GM12878 (cell line): ENCODE data around the gene CAMK2G. TPM values are rescaled to one million over a fixed set of nuclear protein-coding genes. Genes with fewer than 3 reads are reported as not detected.

Experiments used
- ATAC-seq: fragments of 200-7000 bp; cut with Tn5 transposase; 3 replicates; pipeline ENCODE4 v1.9.1; 2020; ENCODE audit warnings: mild to moderate bottlenecking, moderate library complexity
- BruUV-seq: library from RNA; stranded (reverse); fragments of 400-500 nt; replicated peaks from 2 replicates; lab custom pipeline; 2021; lab: Mats Ljungman, UMichigan
- CTCF ChIA-PET: fragments of 300-600 bp; sonication (Branson Sonifier 250); formaldehyde crosslinking; extraction: SDS; loops from one replicate; lab custom pipeline; 2021; ENCODE audit warnings: inconsistent platforms; lab: Yijun Ruan, JAX
- POLR2A ChIA-PET: fragments of 350-600 bp; formaldehyde crosslinking; extraction: SDS; loops from one replicate; lab custom pipeline; 2021; ENCODE audit warnings: inconsistent platforms; lab: Charles Lee
- RAD21 ChIA-PET: fragments of 300-600 bp; sonication (Branson Sonifier 250); formaldehyde crosslinking; loops from one replicate; lab custom pipeline; 2023; ENCODE audit warnings: antibody characterized with exemption; ENCODE audit not compliant: unreplicated experiment; lab: Charles Lee
- SMC1A ChIA-PET: fragments of 300-600 bp; sonication (Branson Sonifier 250); formaldehyde crosslinking; loops from one replicate; lab custom pipeline; 2023; ENCODE audit not compliant: unreplicated experiment, uncharacterized antibody; lab: Charles Lee
- DNase-seq: peaks from one replicate; pipeline ENCODE4 v3.0.0-alpha.2; 2011; ENCODE audit warnings: low read depth, low spot score
- FAIRE-seq: peaks from 3 replicates; lab custom pipeline; 2011; peaks lifted over from hg19 to GRCh38; lab: Jason Lieb, UNC
- H2AFZ ChIP-seq: 2 replicates; pipeline ENCODE4 v1.6.0; 2011; ENCODE audit warnings: low read depth, low read length, control low read depth; ENCODE audit not compliant: control insufficient read depth
- H3K27ac ChIP-seq: 2 replicates; pipeline ENCODE4 v1.5.1; 2011; ENCODE audit warnings: control low read depth; ENCODE audit not compliant: control insufficient read depth, insufficient read depth
- H3K27me3 ChIP-seq, 2 experiments: replicated peaks in 1 of 2; 2 replicates each; pipeline versions ENCODE4 v1.6.0 to v1.6.1; 2011; ENCODE audit warnings: low read length in 1 of 2; ENCODE audit not compliant: control insufficient read depth in 2 of 2, insufficient read depth in 2 of 2
- H3K36me3 ChIP-seq, 2 experiments: 2 replicates each; pipeline ENCODE4 v1.5.1; 2011; ENCODE audit warnings: low read length in 1 of 2; ENCODE audit not compliant: control insufficient read depth in 2 of 2, insufficient read depth in 2 of 2
- H3K4me1 ChIP-seq: 2 replicates; pipeline ENCODE4 v1.6.1; 2011; ENCODE audit warnings: mild to moderate bottlenecking, low read length, moderate library complexity, mixed read lengths; ENCODE audit not compliant: control insufficient read depth, insufficient read depth
- H3K4me2 ChIP-seq: 2 replicates; pipeline ENCODE4 v1.6.0; 2011; ENCODE audit warnings: control low read depth; ENCODE audit not compliant: control insufficient read depth, insufficient read depth
- H3K4me3 ChIP-seq: fragments of 200-600 bp; sonication (generic); 2 replicates; pipeline ENCODE4 v1.5.1; 2016
- H3K79me2 ChIP-seq: 2 replicates; pipeline ENCODE4 v1.6.0; 2011; ENCODE audit warnings: low read length; ENCODE audit not compliant: control insufficient read depth, insufficient read depth
- H3K9ac ChIP-seq: 2 replicates; pipeline ENCODE4 v1.8.0; 2011; ENCODE audit warnings: low read length, control low read depth, mixed read lengths; ENCODE audit not compliant: control insufficient read depth, insufficient read depth
- H3K9me3 ChIP-seq: replicated peaks from 3 replicates; pipeline ENCODE4 v1.5.1; 2011; ENCODE audit warnings: mild to moderate bottlenecking, low read length; ENCODE audit not compliant: control insufficient read depth, insufficient read depth
- H4K20me1 ChIP-seq: 2 replicates; pipeline ENCODE4 v1.6.0; 2011; ENCODE audit not compliant: control insufficient read depth, insufficient read depth
- ETV6 ChIP-seq, 2 experiments: fragments of 450-650 bp in 1 of 2; IDR thresholded peaks in 1 of 2; conservative IDR thresholded peaks in 1 of 2; 2 replicates each; pipeline ENCODE4 v1.6.1; 2014; ENCODE audit warnings: antibody characterized with exemption in 1 of 2, borderline replicate concordance in 1 of 2, low read depth in 1 of 2, mild to moderate bottlenecking in 1 of 2, moderate library complexity in 1 of 2
- FOXK2 ChIP-seq: fragments of 450-650 bp; IDR thresholded peaks from 2 replicates; pipeline ENCODE4 v1.6.1; 2017; ENCODE audit warnings: mild to moderate bottlenecking, moderate library complexity
- KDM1A ChIP-seq: fragments of 200-600 bp; sonication (generic); IDR thresholded peaks from 2 replicates; pipeline ENCODE4 v1.6.1; 2016; ENCODE audit warnings: borderline replicate concordance
- MEF2A ChIP-seq: IDR thresholded peaks from 2 replicates; pipeline ENCODE4 v1.6.1; 2011; ENCODE audit warnings: low read depth, mild to moderate bottlenecking, low read length, moderate library complexity; ENCODE audit not compliant: insufficient read depth
- NFIC ChIP-seq: IDR thresholded peaks from 2 replicates; pipeline ENCODE4 v1.6.1; 2012; ENCODE audit warnings: low read depth, mild to moderate bottlenecking, inconsistent platforms, low read length, moderate library complexity
- POLR2AphosphoS5 ChIP-seq: IDR thresholded peaks from 2 replicates; pipeline ENCODE4 v1.6.1; 2011; ENCODE audit warnings: mild to moderate bottlenecking, low read length, inconsistent platforms
- RELA ChIP-seq: fragments of 450-650 bp; IDR thresholded peaks from 2 replicates; pipeline ENCODE4 v1.8.0; 2014; ENCODE audit warnings: borderline replicate concordance; ENCODE audit not compliant: partially characterized antibody
- RUNX3 ChIP-seq: IDR thresholded peaks from 2 replicates; pipeline ENCODE4 v1.6.1; 2012; ENCODE audit warnings: low read length, inconsistent platforms
- SMAD5 ChIP-seq: IDR thresholded peaks from 2 replicates; pipeline ENCODE4 v1.6.1; 2016; ENCODE audit warnings: antibody characterized with exemption, low read depth
- SUPT20H ChIP-seq: IDR thresholded peaks from 2 replicates; pipeline ENCODE4 v1.6.1; 2011; ENCODE audit warnings: low read depth, mild to moderate bottlenecking, low read length, moderate library complexity, borderline replicate concordance; ENCODE audit not compliant: control insufficient read depth
- TAF1 ChIP-seq: IDR thresholded peaks from 2 replicates; pipeline ENCODE4 v1.6.1; 2011; ENCODE audit warnings: mild to moderate bottlenecking, low read depth, low read length, borderline replicate concordance
- TCF3 ChIP-seq: IDR thresholded peaks from 2 replicates; pipeline ENCODE4 v1.6.1; 2012; ENCODE audit warnings: low read depth, mild to moderate bottlenecking, low read length, borderline replicate concordance; ENCODE audit not compliant: insufficient read depth
- ZNF384 ChIP-seq: IDR thresholded peaks from 2 replicates; pipeline ENCODE4 v1.6.1; 2012; ENCODE audit warnings: low read depth, mild to moderate bottlenecking, low read length, improper control_type of control experiment, borderline replicate concordance
- ZNF622 ChIP-seq: fragments of 450-650 bp; IDR thresholded peaks from 2 replicates; pipeline ENCODE4 v1.6.1; 2017; ENCODE audit warnings: mild to moderate bottlenecking, inconsistent platforms
- WGBS: methylation state at CpG from one replicate; pipeline ENCODE4 v1.1.6; 2016; ENCODE audit warnings: low lambda C conversion rate; ENCODE audit not compliant: insufficient replicate concordance, insufficient coverage; ENCODE audit errors: missing lambda C conversion rate; 5-methylcytosine and 5-hydroxymethylcytosine counted together
- in situ Hi-C: fragments of 300-500 bp; cut with MboI; formaldehyde crosslinking; loops from 9 replicates; pipeline ENCODE4 v1.14.3; 2018; ENCODE audit warnings: mixed read lengths
- intact Hi-C: fragments of 100-400 bp; cut with micrococcal nuclease; formaldehyde crosslinking; loops from one replicate; pipeline ENCODE4 v1.14.2; 2022; ENCODE audit not compliant: unreplicated experiment
- polyA plus RNA-seq, 11 experiments: library from polyadenylated mRNA; depleted of rRNA in 4 of 11; unstranded in 6 of 11; stranded (reverse) in 5 of 11; fragments of >200 nt; fragmentation: Nextera tagmentation in 4 of 11; fragmentation: Illumina TruSeq in 1 of 11; extraction: Ambion mirVana in 4 of 11; extraction: Trizol in 1 of 11; gene quantifications; 1 replicate in 1 of 11; 2 replicates in 10 of 11; pipeline versions ENCODE4 v1.2.1 to v1.2.3, GENCODE V29; 2011 to 2016; ENCODE audit warnings: inconsistent platforms in 2 of 11, missing spikeins in 2 of 11, low read depth in 1 of 11
- total RNA-seq, 4 experiments: library from RNA; depleted of rRNA in 3 of 4; stranded (reverse); fragments of >200 nt in 3 of 4; fragmentation: Illumina TruSeq in 1 of 4; extraction: Trizol in 1 of 4; gene quantifications; 2 replicates each; pipeline versions ENCODE4 v1.2.1 to v1.2.3, GENCODE V29; 2013 to 2021
- TF ChIP-seq, protein P1 (sequence below), 3 experiments: IDR thresholded peaks in 2 of 3; conservative IDR thresholded peaks in 1 of 3; 2 replicates each; pipeline ENCODE4 v1.5.1; 2011; ENCODE audit warnings: low read depth in 3 of 3, low read length in 3 of 3, mild to moderate bottlenecking in 3 of 3, control low read depth in 2 of 3, moderate library complexity in 2 of 3, inconsistent platforms in 1 of 3, mixed read lengths in 1 of 3; ENCODE audit not compliant: control insufficient read depth in 2 of 3, insufficient read depth in 1 of 3; ENCODE audit errors: extremely low read depth in 1 of 3
- TF ChIP-seq, protein P2 (sequence below): IDR thresholded peaks from 2 replicates; pipeline ENCODE4 v1.6.1; 2012; ENCODE audit warnings: low read depth, low read length, improper control_type of control experiment
- TF ChIP-seq, protein P3 (sequence below): IDR thresholded peaks from 2 replicates; pipeline ENCODE4 v1.6.1; 2012; ENCODE audit warnings: mild to moderate bottlenecking, low read depth, low read length

The CAMK2G gene
- total and polyA plus RNA-seq, 10 of the 15 experiments (the other 5 are each of a cell fraction or from before 2014, with no cell fraction given) = 5.5 to 24.3 (median 16.9) TPM

DNA sequence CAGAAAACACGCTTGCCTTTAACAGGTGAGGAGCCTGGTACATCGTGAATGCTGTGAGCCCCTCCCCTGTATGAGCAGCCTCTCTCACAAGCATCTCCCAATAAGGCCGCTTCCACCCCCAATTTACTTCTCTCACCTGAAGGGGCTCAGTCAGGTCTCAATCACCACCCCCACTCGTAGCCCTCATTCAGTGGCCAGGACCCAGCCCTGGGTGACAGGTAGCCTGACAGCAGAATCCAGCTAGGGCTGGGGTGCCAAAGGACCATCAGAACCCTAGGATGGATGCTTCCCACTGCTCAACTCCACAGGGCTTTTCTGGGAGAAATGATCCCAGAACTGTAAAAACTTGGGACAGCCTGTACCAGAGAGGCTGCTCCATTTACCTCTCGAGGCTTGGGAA, 56.5 kb downstream of the CAMK2G start:
- no TSS peak for BruUV-seq
- no peaks in the 10 kb centered on the region for H4K20me1 ChIP-seq
- ChIA-PET SMC1A (no interaction called here), POLR2A (no interaction called here), RAD21 (no interaction called here), CTCF (no interaction called here)
- H3K4me3 ChIP-seq = no peak overlapping the region
- no peaks in the 10 kb centered on the region for H3K79me2 ChIP-seq
- in situ Hi-C loops = no loop called here
- peaks cover 4% of the 10 kb centered on the region in 2 experiments; a peak in 3 of 4 replicates for H3K36me3 ChIP-seq
- no peaks in the 10 kb centered on the region for H3K9me3 ChIP-seq
- H2AFZ ChIP-seq = no peak overlapping the region
- H3K27me3 ChIP-seq = no peaks in the 10 kb centered on the region
- TF ChIP-seq TCF3 (no peak), ZNF384 (no peak), RUNX3 (no peak), SMAD5 (no peak), TAF1 (no peak), MEF2A (no peak), FOXK2 (no peak), NFIC (no peak), KDM1A (no peak), POLR2AphosphoS5 (no peak), SUPT20H (no peak), RELA (no peak), ETV6 (conservative IDR thresholded peaks at IDR 0.05 in 1 of 2, IDR thresholded peaks at IDR 0.05 in 1 of 2; ENCODE audit: borderline replicate concordance in 1 of 2, low read depth in 1 of 2) (no peak), ZNF622 (no peak)
- TF ChIP-seq, protein P1, sequence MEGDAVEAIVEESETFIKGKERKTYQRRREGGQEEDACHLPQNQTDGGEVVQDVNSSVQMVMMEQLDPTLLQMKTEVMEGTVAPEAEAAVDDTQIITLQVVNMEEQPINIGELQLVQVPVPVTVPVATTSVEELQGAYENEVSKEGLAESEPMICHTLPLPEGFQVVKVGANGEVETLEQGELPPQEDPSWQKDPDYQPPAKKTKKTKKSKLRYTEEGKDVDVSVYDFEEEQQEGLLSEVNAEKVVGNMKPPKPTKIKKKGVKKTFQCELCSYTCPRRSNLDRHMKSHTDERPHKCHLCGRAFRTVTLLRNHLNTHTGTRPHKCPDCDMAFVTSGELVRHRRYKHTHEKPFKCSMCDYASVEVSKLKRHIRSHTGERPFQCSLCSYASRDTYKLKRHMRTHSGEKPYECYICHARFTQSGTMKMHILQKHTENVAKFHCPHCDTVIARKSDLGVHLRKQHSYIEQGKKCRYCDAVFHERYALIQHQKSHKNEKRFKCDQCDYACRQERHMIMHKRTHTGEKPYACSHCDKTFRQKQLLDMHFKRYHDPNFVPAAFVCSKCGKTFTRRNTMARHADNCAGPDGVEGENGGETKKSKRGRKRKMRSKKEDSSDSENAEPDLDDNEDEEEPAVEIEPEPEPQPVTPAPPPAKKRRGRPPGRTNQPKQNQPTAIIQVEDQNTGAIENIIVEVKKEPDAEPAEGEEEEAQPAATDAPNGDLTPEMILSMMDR (IDR thresholded peaks at IDR 0.05 in 2 of 3, conservative IDR thresholded peaks at IDR 0.05 in 1 of 3; ENCODE audit: control insufficient read depth in 2 of 3, extremely low read depth in 1 of 3, insufficient read depth in 1 of 3, low read depth in 3 of 3, low read length in 3 of 3) = no peak
- TF ChIP-seq, protein P2, sequence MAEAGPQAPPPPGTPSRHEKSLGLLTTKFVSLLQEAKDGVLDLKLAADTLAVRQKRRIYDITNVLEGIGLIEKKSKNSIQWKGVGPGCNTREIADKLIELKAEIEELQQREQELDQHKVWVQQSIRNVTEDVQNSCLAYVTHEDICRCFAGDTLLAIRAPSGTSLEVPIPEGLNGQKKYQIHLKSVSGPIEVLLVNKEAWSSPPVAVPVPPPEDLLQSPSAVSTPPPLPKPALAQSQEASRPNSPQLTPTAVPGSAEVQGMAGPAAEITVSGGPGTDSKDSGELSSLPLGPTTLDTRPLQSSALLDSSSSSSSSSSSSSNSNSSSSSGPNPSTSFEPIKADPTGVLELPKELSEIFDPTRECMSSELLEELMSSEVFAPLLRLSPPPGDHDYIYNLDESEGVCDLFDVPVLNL = no peak
- TF ChIP-seq, protein P3, sequence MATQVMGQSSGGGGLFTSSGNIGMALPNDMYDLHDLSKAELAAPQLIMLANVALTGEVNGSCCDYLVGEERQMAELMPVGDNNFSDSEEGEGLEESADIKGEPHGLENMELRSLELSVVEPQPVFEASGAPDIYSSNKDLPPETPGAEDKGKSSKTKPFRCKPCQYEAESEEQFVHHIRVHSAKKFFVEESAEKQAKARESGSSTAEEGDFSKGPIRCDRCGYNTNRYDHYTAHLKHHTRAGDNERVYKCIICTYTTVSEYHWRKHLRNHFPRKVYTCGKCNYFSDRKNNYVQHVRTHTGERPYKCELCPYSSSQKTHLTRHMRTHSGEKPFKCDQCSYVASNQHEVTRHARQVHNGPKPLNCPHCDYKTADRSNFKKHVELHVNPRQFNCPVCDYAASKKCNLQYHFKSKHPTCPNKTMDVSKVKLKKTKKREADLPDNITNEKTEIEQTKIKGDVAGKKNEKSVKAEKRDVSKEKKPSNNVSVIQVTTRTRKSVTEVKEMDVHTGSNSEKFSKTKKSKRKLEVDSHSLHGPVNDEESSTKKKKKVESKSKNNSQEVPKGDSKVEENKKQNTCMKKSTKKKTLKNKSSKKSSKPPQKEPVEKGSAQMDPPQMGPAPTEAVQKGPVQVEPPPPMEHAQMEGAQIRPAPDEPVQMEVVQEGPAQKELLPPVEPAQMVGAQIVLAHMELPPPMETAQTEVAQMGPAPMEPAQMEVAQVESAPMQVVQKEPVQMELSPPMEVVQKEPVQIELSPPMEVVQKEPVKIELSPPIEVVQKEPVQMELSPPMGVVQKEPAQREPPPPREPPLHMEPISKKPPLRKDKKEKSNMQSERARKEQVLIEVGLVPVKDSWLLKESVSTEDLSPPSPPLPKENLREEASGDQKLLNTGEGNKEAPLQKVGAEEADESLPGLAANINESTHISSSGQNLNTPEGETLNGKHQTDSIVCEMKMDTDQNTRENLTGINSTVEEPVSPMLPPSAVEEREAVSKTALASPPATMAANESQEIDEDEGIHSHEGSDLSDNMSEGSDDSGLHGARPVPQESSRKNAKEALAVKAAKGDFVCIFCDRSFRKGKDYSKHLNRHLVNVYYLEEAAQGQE = no peak
- FAIRE-seq (no peak), DNase-seq (no peak), ATAC-seq (no peak)
- no peak overlapping the region for H3K4me2 ChIP-seq
- H3K4me1 ChIP-seq = no peaks in the 10 kb centered on the region
- 97% methylated on average over 5 of the region's 5 CpGs for WGBS
- H3K27ac ChIP-seq = no peak overlapping the region
- H3K9ac ChIP-seq = no peak overlapping the region
- intact Hi-C loops = no loop called here
